ENCODE results near the gene RETN. TPM values are rescaled to one million over a fixed set of nuclear protein-coding genes. Genes with fewer than 3 reads are reported as not detected.

Gene RETN
- total RNA-seq, 2 experiments from 2014 or later = not detected

- Mint-ChIP-seq H3K4me1 (ENCODE audit: low read depth) (peaks cover 48% of the 10 kb centered on the region), H3K9me3 (no peaks in the 10 kb centered on the region), H3K27ac (no peak overlapping the region), H3K36me3 (ENCODE audit: low read depth) (peaks cover 4% of the 10 kb centered on the region), H3K4me3 (no peak overlapping the region), H3K27me3 (peaks cover 61% of the 10 kb centered on the region)
- ATAC-seq (ENCODE audit: poor library complexity) (no peak), DNase-seq (no peak)
- H3K4me1 ChIP-seq (ENCODE audit: insufficient read depth, low read length) = peaks cover 50% of the 10 kb centered on the region
- intact Hi-C loops (cut with DNase I, micrococcal nuclease) = no loop called here
- H3K4me3 ChIP-seq (ENCODE audit: low read length) = no peak overlapping the region
- H3K27me3 ChIP-seq (ENCODE audit: control insufficient read depth in 1 of 2, insufficient read depth in 2 of 2, low read length in 2 of 2) = peaks cover 16 to 19% of the 10 kb centered on the region in 2 experiments
- TF ChIP-seq CTCF (IDR thresholded peaks at IDR 0.05) = no peak
- ChIA-PET POLR2A (no interaction called here), CTCF (no interaction called here)
- no peak overlapping the region for H3K27ac ChIP-seq (ENCODE audit: low read depth in 1 of 2, low read length in 2 of 2)
- H3K9me3 ChIP-seq (ENCODE audit: control insufficient read depth in 1 of 2, insufficient read depth in 1 of 2, low read length in 2 of 2) = no peaks in the 10 kb centered on the region
- H3K36me3 ChIP-seq (ENCODE audit: insufficient read depth, low read length) = no peaks in the 10 kb centered on the region
Observed at GRCh38 chr19:7676376-7676775, 7.5 kb downstream of the RETN start.

GRCh38 chr19:7676854-7677253 lies 8.0 kb downstream of the RETN start, which contains the start of gene MCEMP1:
Gene MCEMP1 (plus strand): TSS chr19:7677090. CDS start chr19:7677121, 31 bp downstream.
- Mint-ChIP-seq H3K27me3 (peaks cover 57% of the 10 kb centered on the region), H3K36me3 (ENCODE audit: low read depth) (peaks cover 9% of the 10 kb centered on the region), H3K4me1 (ENCODE audit: low read depth) (peaks cover 52% of the 10 kb centered on the region), H3K9me3 (no peaks in the 10 kb centered on the region), H3K27ac (no peak within 1 kb of the TSS), H3K4me3 (peak within 1 kb of the TSS; percentile 16)
- intact Hi-C loops (cut with DNase I, micrococcal nuclease) = no loop called here
- H3K36me3 ChIP-seq (ENCODE audit: insufficient read depth, low read length) = no peaks in the 10 kb centered on the region
- DNase-seq (no peak), ATAC-seq (ENCODE audit: poor library complexity) (no peak)
- TF ChIP-seq CTCF (IDR thresholded peaks at IDR 0.05) = no peak
- no peaks in the 10 kb centered on the region for H3K9me3 ChIP-seq (ENCODE audit: control insufficient read depth in 1 of 2, insufficient read depth in 1 of 2, low read length in 2 of 2)
- ChIA-PET POLR2A (no interaction called here), CTCF (no interaction called here)
- peaks cover 16 to 17% of the 10 kb centered on the region in 2 experiments for H3K27me3 ChIP-seq (ENCODE audit: control insufficient read depth in 1 of 2, insufficient read depth in 2 of 2, low read length in 2 of 2)
- H3K4me1 ChIP-seq (ENCODE audit: insufficient read depth, low read length) = peaks cover 54% of the 10 kb centered on the region
- H3K4me3 ChIP-seq (ENCODE audit: low read length) = no peak within 1 kb of the TSS
- no peak within 1 kb of the TSS for H3K27ac ChIP-seq (ENCODE audit: low read depth in 1 of 2, low read length in 2 of 2)

GRCh38 chr19:7677669-7678311 lies 8.9 kb downstream of the RETN start:
- POLR2A ChIA-PET = no interaction called here
- CTCF ChIA-PET = interaction anchor here (0.9 to 1.5 kb wide), 2 partner anchors 25 to 121 kb away, joined by 4 read pairs; no protein-coding TSS in a partner anchor
- no peak overlapping the region for H3K27ac Mint-ChIP-seq

More at GRCh38 chr19:7677669-7678311, 8.9 kb downstream of the RETN start:
- peaks cover 51% of the 10 kb centered on the region for H3K27me3 Mint-ChIP-seq
- ATAC-seq (ENCODE audit: poor library complexity) = no peak
- peaks cover 15% of the 10 kb centered on the region for H3K36me3 Mint-ChIP-seq (ENCODE audit: low read depth)
- Histone ChIP-seq H3K9me3 (ENCODE audit: control insufficient read depth in 1 of 2, insufficient read depth in 1 of 2, low read length in 2 of 2) (no peaks in the 10 kb centered on the region), H3K27ac (ENCODE audit: low read depth in 1 of 2, low read length in 2 of 2) (no peak overlapping the region), H3K27me3 (ENCODE audit: control insufficient read depth in 1 of 2, insufficient read depth in 2 of 2, low read length in 2 of 2) (peaks cover 12 to 15% of the 10 kb centered on the region in 2 experiments), H3K4me1 (ENCODE audit: insufficient read depth, low read length) (peaks cover 63% of the 10 kb centered on the region), H3K4me3 (ENCODE audit: low read length) (no peak overlapping the region), H3K36me3 (ENCODE audit: insufficient read depth, low read length) (peaks cover 4% of the 10 kb centered on the region)
- intact Hi-C loops (cut with DNase I, micrococcal nuclease) = no loop called here
- H3K9me3 Mint-ChIP-seq = no peaks in the 10 kb centered on the region
- no peak overlapping the region for H3K4me3 Mint-ChIP-seq
- peaks cover 54% of the 10 kb centered on the region for H3K4me1 Mint-ChIP-seq (ENCODE audit: low read depth)
- TF ChIP-seq CTCF (IDR thresholded peaks at IDR 0.05) = no peak
- DNase-seq = peak in 1 of 14 experiments; percentile 38
